ENCODE data around the gene FBXO30. TPM values are rescaled to one million over a fixed set of nuclear protein-coding genes. Genes with fewer than 3 reads are reported as not detected.

The FBXO30 gene
- polyA plus RNA-seq, 1 donor: 10.8 TPM

- DNase-seq: no peak
Observed at GRCh38 chr6:145818796-145819195, 4.2 kb upstream of the FBXO30 start.

GRCh38 chr6:145816392-145816791 lies 1.8 kb upstream of the FBXO30 start:
- no peak for DNase-seq

GRCh38 chr6:145815309-145816274 lies 997 bp upstream of the FBXO30 start:
- DNase-seq: peak; percentile 41

GRCh38 chr6:145814035-145814500 lies 527 bp downstream of the FBXO30 start:
- peak; percentile 67 for DNase-seq

- peak; percentile 43 for DNase-seq
Observed at GRCh38 chr6:145813285-145814034, 1.1 kb downstream of the FBXO30 start.

- DNase-seq: no peak
Observed at GRCh38 chr6:145811741-145812140, 2.9 kb downstream of the FBXO30 start.

- DNase-seq: no peak
Observed at GRCh38 chr6:145809785-145810184, 4.8 kb downstream of the FBXO30 start.

GRCh38 chr6:145809211-145809610 lies 5.4 kb downstream of the FBXO30 start:
- DNase-seq: no peak

GRCh38 chr6:145808239-145808638 lies 6.4 kb downstream of the FBXO30 start:
- no peak for DNase-seq

GRCh38 chr6:145802141-145802540 lies 12.5 kb downstream of the FBXO30 start:
- DNase-seq: no peak

- no peak for DNase-seq
Observed at GRCh38 chr6:145801021-145801420, 13.6 kb downstream of the FBXO30 start.

GRCh38 chr6:145798530-145798929 lies 16.1 kb downstream of the FBXO30 start:
- no peak for DNase-seq

- no peak for DNase-seq
Observed at GRCh38 chr6:145789443-145789842, 25.2 kb downstream of the FBXO30 start.

- DNase-seq: no peak
Observed at GRCh38 chr6:145787688-145788087, 26.9 kb downstream of the FBXO30 start.

GRCh38 chr6:145784683-145785082 lies 29.9 kb downstream of the FBXO30 start:
- no peak for DNase-seq

- DNase-seq: no peak
Observed at GRCh38 chr6:145783796-145784195, 30.8 kb downstream of the FBXO30 start.

GRCh38 chr6:145772846-145773245 lies 41.7 kb downstream of the FBXO30 start:
- DNase-seq: no peak

GRCh38 chr6:145765449-145765848 lies 49.1 kb downstream of the FBXO30 start:
- DNase-seq: no peak

GRCh38 chr6:145763742-145764141 lies 50.9 kb downstream of the FBXO30 start:
- no peak for DNase-seq

- no peak for DNase-seq
Observed at GRCh38 chr6:145761584-145761983, 53.0 kb downstream of the FBXO30 start.

GRCh38 chr6:145758113-145758512 lies 56.5 kb downstream of the FBXO30 start:
- no peak for DNase-seq

- DNase-seq: no peak
Observed at GRCh38 chr6:145756170-145756662, 58.4 kb downstream of the FBXO30 start.

GRCh38 chr6:145755682-145756081 lies 58.9 kb downstream of the FBXO30 start:
- DNase-seq: no peak

Measured in hindlimb muscle (tissue), 1 donor.